IMR-90 (cell line): ENCODE data around the gene ERBB4. TPM values are rescaled to one million over a fixed set of nuclear protein-coding genes. Genes with fewer than 3 reads are reported as not detected.

ENCODE experiments used
- ATAC-seq: fragments of 200-7000 bp; cut with Tn5 transposase; 2 replicates; pipeline ENCODE4 v1.9.1; 2020; ENCODE audit warnings: low read depth, mild to moderate bottlenecking, moderate library complexity
- BruUV-seq: library from RNA; stranded (reverse); fragments of 400-500 nt; replicated peaks from 2 replicates; lab custom pipeline; 2021; lab: Mats Ljungman, UMichigan
- CTCF ChIA-PET: fragments of 300-600 bp; formaldehyde crosslinking; extraction: SDS; loops from one replicate; lab custom pipeline; 2021; ENCODE audit warnings: antibody characterized with exemption; lab: Yijun Ruan, JAX
- POLR2A ChIA-PET: fragments of 300-600 bp; sonication (Branson Sonifier 250); formaldehyde crosslinking; loops from one replicate; lab custom pipeline; 2022; ENCODE audit warnings: antibody characterized with exemption; ENCODE audit not compliant: unreplicated experiment; lab: Charles Lee
- DNase-seq: peaks from one replicate; pipeline ENCODE4 v3.0.0; 2013
- H2AFZ ChIP-seq: replicated peaks from 2 replicates; pipeline ENCODE3; 2013; ENCODE audit warnings: low read length, mild to moderate bottlenecking; ENCODE audit not compliant: poor library complexity
- H2AK5ac ChIP-seq: 2 replicates; pipeline ENCODE4 v1.6.1; 2013; ENCODE audit warnings: low read depth, low read length, inconsistent platforms
- H2AK9ac ChIP-seq: replicated peaks from 2 replicates; pipeline ENCODE3; 2013; ENCODE audit warnings: mild to moderate bottlenecking, low read depth, low read length, moderate library complexity; ENCODE audit not compliant: poor library complexity
- H2BK120ac ChIP-seq: 2 replicates; pipeline ENCODE4 v1.6.1; 2013; ENCODE audit warnings: low read depth, low read length, inconsistent platforms
- H2BK15ac ChIP-seq: 3 replicates; pipeline ENCODE4 v1.6.1; 2013; ENCODE audit warnings: low read depth, low read length, inconsistent platforms
- H2BK20ac ChIP-seq: 2 replicates; pipeline ENCODE4 v1.6.1; 2013; ENCODE audit warnings: low read depth, mild to moderate bottlenecking, inconsistent platforms, low read length, moderate library complexity
- H2BK5ac ChIP-seq: 2 replicates; pipeline ENCODE4 v1.6.1; 2013; ENCODE audit warnings: mild to moderate bottlenecking, low read depth, low read length, inconsistent platforms; ENCODE audit not compliant: poor library complexity, severe bottlenecking
- H3K14ac ChIP-seq: replicated peaks from 2 replicates; pipeline ENCODE4 v1.6.1; 2013; ENCODE audit warnings: low read depth, low read length, inconsistent platforms
- H3K18ac ChIP-seq: 2 replicates; pipeline ENCODE4 v1.6.1; 2013; ENCODE audit warnings: low read depth, low read length, control low read depth
- H3K23ac ChIP-seq: 2 replicates; pipeline ENCODE4 v1.6.1; 2013; ENCODE audit warnings: low read depth, low read length, inconsistent platforms
- H3K27ac ChIP-seq: 2 replicates; pipeline ENCODE4 v1.5.1; 2013; ENCODE audit warnings: mild to moderate bottlenecking, control low read depth, low read length; ENCODE audit not compliant: insufficient read depth
- H3K27me3 ChIP-seq: 2 replicates; pipeline ENCODE4 v1.6.1; 2013; ENCODE audit warnings: low read length; ENCODE audit not compliant: control insufficient read depth, insufficient read depth
- H3K36me3 ChIP-seq: 2 replicates; pipeline ENCODE4 v1.6.1; 2013; ENCODE audit warnings: low read length, mixed read lengths; ENCODE audit not compliant: control insufficient read depth, insufficient read depth
- H3K4ac ChIP-seq: 2 replicates; pipeline ENCODE4 v1.6.1; 2013; ENCODE audit warnings: low read depth, low read length, inconsistent platforms
- H3K4me1 ChIP-seq: 2 replicates; pipeline ENCODE4 v1.6.1; 2013; ENCODE audit warnings: low read length, mixed read lengths; ENCODE audit not compliant: control insufficient read depth, insufficient read depth
- H3K4me2 ChIP-seq: 2 replicates; pipeline ENCODE4 v1.6.1; 2013; ENCODE audit warnings: low read depth, mild to moderate bottlenecking, control low read depth, low read length, moderate library complexity
- H3K4me3 ChIP-seq: 2 replicates; pipeline ENCODE4 v1.5.1; 2013; ENCODE audit warnings: low read depth, mild to moderate bottlenecking, control low read depth, low read length, moderate library complexity; ENCODE audit not compliant: insufficient read depth
- H3K56ac ChIP-seq: 2 replicates; pipeline ENCODE4 v1.6.1; 2013; ENCODE audit warnings: low read length, inconsistent platforms; ENCODE audit not compliant: insufficient read depth; ENCODE audit errors: extremely low read depth
- H3K79me1 ChIP-seq, 2 experiments: 2 replicates each; pipeline ENCODE4 v1.6.1; 2013; ENCODE audit warnings: low read length in 2 of 2, inconsistent platforms in 1 of 2, low read depth in 1 of 2
- H3K9ac ChIP-seq: 2 replicates; pipeline ENCODE4 v1.6.1; 2013; ENCODE audit warnings: low read depth, low read length, control low read depth
- H3K9me1 ChIP-seq: 2 replicates; pipeline ENCODE4 v1.6.1; 2013; ENCODE audit warnings: low read length, inconsistent platforms; ENCODE audit not compliant: insufficient read depth
- H3K9me3 ChIP-seq: 2 replicates; pipeline ENCODE4 v1.6.1; 2013; ENCODE audit warnings: low read length; ENCODE audit not compliant: control insufficient read depth, insufficient read depth
- H4K20me1 ChIP-seq: 2 replicates; pipeline ENCODE4 v1.6.1; 2013; ENCODE audit warnings: low read length, inconsistent platforms; ENCODE audit not compliant: insufficient read depth
- H4K5ac ChIP-seq: 2 replicates; pipeline ENCODE4 v1.6.1; 2013; ENCODE audit warnings: mild to moderate bottlenecking, low read depth, low read length, control low read depth
- H4K8ac ChIP-seq, 2 experiments: 2 replicates each; pipeline ENCODE4 v1.6.1; 2013; ENCODE audit warnings: low read depth in 2 of 2, low read length in 2 of 2, control low read depth in 1 of 2, inconsistent platforms in 1 of 2
- H4K91ac ChIP-seq: 2 replicates; pipeline ENCODE4 v1.6.1; 2013; ENCODE audit warnings: low read depth, low read length, inconsistent platforms; ENCODE audit not compliant: insufficient read depth
- MAFK ChIP-seq: IDR thresholded peaks from 2 replicates; pipeline ENCODE4 v1.6.1; 2012; ENCODE audit warnings: low read depth, low read length, improper control_type of control experiment
- RFX5 ChIP-seq: IDR thresholded peaks from 2 replicates; pipeline ENCODE4 v1.8.0; 2012; ENCODE audit warnings: low read depth, mild to moderate bottlenecking, low read length, moderate library complexity
- WGBS, 2 experiments: methylation state at CpG; one replicate each; pipeline versions ENCODE4 v1.1.5 to v1.1.7; 2013; ENCODE audit warnings: missing lambda C conversion rate in 2 of 2; ENCODE audit not compliant: insufficient read length in 1 of 2; ENCODE audit errors: extremely low coverage in 2 of 2; 5-methylcytosine and 5-hydroxymethylcytosine counted together
- dilution Hi-C: fragments of 300-500 bp; cut with HindIII; formaldehyde crosslinking; loops from one replicate; pipeline ENCODE4 v1.14.3; 2018; ENCODE audit warnings: low sequenced_read_pairs; ENCODE audit not compliant: unreplicated experiment
- in situ Hi-C: fragments of 300-500 bp; cut with MboI; formaldehyde crosslinking; loops from 3 replicates; pipeline ENCODE4 v1.14.3; 2019; ENCODE audit warnings: low sequenced_read_pairs, inconsistent platforms, mixed read lengths
- intact Hi-C: fragments of 100-400 bp; cut with micrococcal nuclease; formaldehyde crosslinking; loops from 2 replicates; pipeline ENCODE4 v1.10.0; 2022
- polyA plus RNA-seq, 3 experiments: library from polyadenylated mRNA; depleted of rRNA; stranded (reverse); fragments of >200 nt; gene quantifications; 2 replicates each; pipeline ENCODE4 v1.2.3, GENCODE V29; 2012; ENCODE audit warnings: low replicate concordance in 1 of 3
- total RNA-seq: library from RNA; depleted of rRNA; stranded (reverse); fragments of >200 nt; gene quantifications from 2 replicates; pipeline ENCODE4 v1.2.3, GENCODE V29; 2012

The ERBB4 gene
- total and polyA plus RNA-seq, 2 of the 4 experiments (the other 2 are of a cell fraction) = not detected

DNA sequence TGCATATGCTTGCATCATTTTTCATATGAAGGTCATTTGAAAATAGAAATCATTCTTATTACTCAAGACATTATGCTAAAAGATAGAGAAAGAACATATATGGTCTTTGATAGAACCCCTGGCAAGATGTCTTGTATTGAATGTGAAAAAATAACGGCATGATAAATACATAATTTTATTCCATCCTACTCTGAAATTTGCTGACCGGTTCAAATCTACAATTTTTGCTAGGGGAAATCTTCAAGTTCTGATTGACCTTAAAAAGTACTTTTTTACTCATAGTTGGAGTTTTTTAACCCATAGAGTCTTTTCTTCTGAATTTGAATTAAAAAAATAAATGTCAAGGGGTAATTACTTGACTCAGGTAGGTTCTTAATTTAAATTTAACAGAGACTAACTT, 920.8 kb downstream of the ERBB4 start:
- Histone ChIP-seq H3K9ac (no peak overlapping the region), H2BK120ac (no peak overlapping the region), H4K91ac (no peak overlapping the region), H3K23ac (no peak overlapping the region), H3K4me2 (no peak overlapping the region), H4K20me1 (no peaks in the 10 kb centered on the region), H3K4me3 (no peak overlapping the region), H3K56ac (no peak overlapping the region), H2BK5ac (no peak overlapping the region), H3K9me3 (0 out of 2 replicates have a peak, but pooled peaks cover 2% of the 10 kb centered on the region), H2BK15ac (no peak overlapping the region), H3K36me3 (no peaks in the 10 kb centered on the region), H4K5ac (no peak overlapping the region), H4K8ac (no peak overlapping the region), H2AK5ac (no peak overlapping the region), H3K9me1 (no peaks in the 10 kb centered on the region), H3K79me1 (no peaks in the 10 kb centered on the region), H2AFZ (no peak overlapping the region), H3K14ac (no peak overlapping the region), H3K4me1 (no peaks in the 10 kb centered on the region), H2BK20ac (no peak overlapping the region), H3K4ac (no peak overlapping the region), H3K27ac (no peak overlapping the region), H2AK9ac (no peak overlapping the region), H3K27me3 (no peaks in the 10 kb centered on the region), H3K18ac (no peak overlapping the region)
- dilution Hi-C loops (no loop called here), intact Hi-C loops (no loop called here), in situ Hi-C loops (no loop called here)
- TF ChIP-seq RFX5 (no peak), MAFK (peak; percentile 71)
- no CpG with 5 or more reads among the region's 2 CpGs for WGBS, 2 experiments
- DNase-seq (no peak), ATAC-seq (no peak)
- ChIA-PET POLR2A (no interaction called here), CTCF (no interaction called here)
- BruUV-seq = no TSS peak
